Chondrocyte (in vitro differentiated cells): Measurements from ENCODE around the gene CCDC81. TPM values are rescaled to one million over a fixed set of nuclear protein-coding genes. Genes with fewer than 3 reads are reported as not detected.

Source experiments
- DNase-seq: peaks from one replicate; pipeline ENCODE4 v3.0.0; 2021; ENCODE audit warnings: mixed read lengths, low spot score
- H3K27ac Mint-ChIP-seq: one replicate; pipeline ENCODE4 v1.8.0; 2021; ENCODE audit warnings: mild to moderate bottlenecking, moderate library complexity, mixed read lengths; ENCODE audit not compliant: unreplicated experiment
- H3K27me3 Mint-ChIP-seq: 2 replicates; pipeline ENCODE4 v1.8.0; 2021; ENCODE audit warnings: low read depth, mixed read lengths
- H3K36me3 Mint-ChIP-seq: 2 replicates; pipeline ENCODE4 v1.8.0; 2021; ENCODE audit warnings: low read depth, mixed read lengths
- H3K4me1 Mint-ChIP-seq: 2 replicates; pipeline ENCODE4 v1.8.0; 2021; ENCODE audit warnings: low read depth, mild to moderate bottlenecking, mixed read lengths
- H3K4me3 Mint-ChIP-seq: one replicate; pipeline ENCODE4 v1.8.0; 2021; ENCODE audit warnings: mild to moderate bottlenecking, moderate library complexity, mixed read lengths; ENCODE audit not compliant: unreplicated experiment
- H3K9me3 Mint-ChIP-seq: 2 replicates; pipeline ENCODE4 v1.8.0; 2021; ENCODE audit warnings: low read depth, mixed read lengths
- CTCF ChIP-seq: fragments of 200-600 bp; sonication (generic); IDR thresholded peaks from 2 replicates; pipeline ENCODE4 v1.5.0; 2021; ENCODE audit warnings: antibody characterized with exemption, mild to moderate bottlenecking, moderate library complexity
- total RNA-seq: library from RNA; stranded (reverse); gene quantifications from 3 replicates; pipeline ENCODE4 v1.2.1, GENCODE V29; 2021

The CCDC81 gene
- total RNA-seq, 1 donor from 2014 or later = 9.6 TPM

- no peak overlapping the region for H3K4me3 Mint-ChIP-seq
- no peak overlapping the region for H3K27ac Mint-ChIP-seq
- peaks cover 42% of the 10 kb centered on the region for H3K4me1 Mint-ChIP-seq
- H3K27me3 Mint-ChIP-seq = no peaks in the 10 kb centered on the region
- DNase-seq = no peak
- TF ChIP-seq CTCF = no peak
- no peaks in the 10 kb centered on the region for H3K9me3 Mint-ChIP-seq
- peaks cover 5% of the 10 kb centered on the region for H3K36me3 Mint-ChIP-seq
Observed at GRCh38 chr11:86463120-86463519, 88.4 kb downstream of the CCDC81 start.

GRCh38 chr11:86463955-86464354 lies 89.3 kb downstream of the CCDC81 start:
- Mint-ChIP-seq H3K36me3 (peaks cover 5% of the 10 kb centered on the region), H3K4me1 (peaks cover 34% of the 10 kb centered on the region), H3K9me3 (no peaks in the 10 kb centered on the region), H3K27ac (no peak overlapping the region), H3K27me3 (no peaks in the 10 kb centered on the region), H3K4me3 (no peak overlapping the region)
- no peak for DNase-seq
- TF ChIP-seq CTCF = no peak

GRCh38 chr11:86464509-86465221 lies 90.0 kb downstream of the CCDC81 start:
- H3K36me3 Mint-ChIP-seq = peaks cover 5% of the 10 kb centered on the region
- no peaks in the 10 kb centered on the region for H3K9me3 Mint-ChIP-seq
- H3K27me3 Mint-ChIP-seq = no peaks in the 10 kb centered on the region
- H3K27ac Mint-ChIP-seq = no peak overlapping the region
- no peak for DNase-seq
- no peak for TF ChIP-seq CTCF
- H3K4me1 Mint-ChIP-seq = peaks cover 30% of the 10 kb centered on the region
- H3K4me3 Mint-ChIP-seq = no peak overlapping the region

DNA sequence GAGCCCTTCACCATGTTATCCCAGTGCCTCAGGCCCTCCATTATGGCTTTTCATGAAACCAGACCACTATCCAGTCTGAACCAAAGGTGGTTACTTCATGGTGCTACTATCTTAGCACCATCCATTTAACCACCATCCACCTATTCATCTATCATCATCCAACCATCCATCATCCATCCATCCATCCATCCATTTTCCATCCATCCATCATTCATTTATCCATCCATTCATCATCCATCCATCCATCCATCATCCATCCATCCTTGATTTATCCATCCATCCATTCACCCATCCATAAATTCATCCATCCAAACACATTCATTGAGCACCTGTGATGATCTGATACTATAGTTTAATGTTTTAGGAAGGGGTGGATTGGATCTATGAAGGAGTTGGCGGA lies 93.5 kb downstream of the CCDC81 start:
- Mint-ChIP-seq H3K4me3 (no peak overlapping the region), H3K27me3 (no peaks in the 10 kb centered on the region), H3K27ac (no peak overlapping the region), H3K9me3 (no peaks in the 10 kb centered on the region), H3K36me3 (peaks cover 3% of the 10 kb centered on the region), H3K4me1 (peaks cover 23% of the 10 kb centered on the region)
- no peak for DNase-seq
- TF ChIP-seq CTCF = no peak

DNA sequence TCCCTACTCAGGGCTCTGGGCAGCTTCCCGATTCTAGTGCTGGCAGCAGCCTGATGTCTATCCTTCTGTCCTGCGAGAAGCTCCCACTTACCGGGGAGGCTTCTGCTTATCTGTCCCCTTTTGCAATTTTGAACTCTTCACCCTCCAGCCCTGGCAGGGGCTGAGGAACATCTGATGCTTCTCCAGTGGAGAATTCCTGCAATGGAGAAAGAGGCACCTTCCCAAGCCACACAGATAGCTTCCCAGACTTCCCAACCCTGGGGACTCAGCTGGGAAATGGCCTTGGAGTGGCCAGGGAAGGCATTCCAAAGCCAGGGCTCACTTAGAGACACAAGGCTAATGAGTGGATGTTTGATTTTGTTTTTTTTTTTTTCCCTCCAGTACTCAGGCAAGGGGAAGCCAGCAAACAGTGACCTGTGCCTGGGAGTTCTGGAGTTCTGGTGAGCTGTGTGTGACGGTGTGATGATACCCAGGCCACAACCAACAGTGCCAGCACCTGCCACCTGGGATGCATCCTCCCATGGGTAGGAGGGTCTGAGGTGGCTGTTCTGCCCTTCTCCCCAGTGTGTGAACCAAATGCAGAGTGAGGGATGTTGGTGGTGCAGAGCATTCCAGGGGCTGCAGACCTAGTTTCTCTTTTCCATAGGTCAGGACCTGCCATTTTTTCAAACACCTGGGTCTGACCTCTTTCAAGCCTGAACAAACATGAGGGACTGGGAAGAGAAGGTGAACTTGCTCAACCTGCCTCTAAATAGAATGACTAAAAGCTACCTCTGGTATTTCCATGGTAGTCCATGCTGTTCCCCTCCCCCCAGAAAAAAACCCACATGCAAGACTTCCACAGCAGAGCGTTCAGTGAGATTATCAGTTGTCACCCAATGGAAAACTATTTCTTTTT lies 95.1 kb downstream of the CCDC81 start:
- Mint-ChIP-seq H3K4me3 (no peak overlapping the region), H3K27ac (no peak overlapping the region), H3K4me1 (peaks cover 37% of the 10 kb centered on the region), H3K27me3 (no peaks in the 10 kb centered on the region), H3K9me3 (no peaks in the 10 kb centered on the region), H3K36me3 (peaks cover 2% of the 10 kb centered on the region)
- TF ChIP-seq CTCF = no peak
- no peak for DNase-seq

Other genes with a start within 250 kb of the CCDC81 start
- gene EED, start 130.1 kb upstream of the CCDC81 start, total RNA-seq = 13.8 to 22.8 TPM (median 14.1 TPM) in 3 replicates
- gene HIKESHI, start 72.6 kb upstream of the CCDC81 start, total RNA-seq = 32.1 to 39.4 TPM (median 34.5 TPM) in 3 replicates